HCT116 (cell line): ENCODE measurements around the gene ANKHD1. TPM values are rescaled to one million over a fixed set of nuclear protein-coding genes. Genes with fewer than 3 reads are reported as not detected.

ENCODE experiments used
- ATAC-seq: fragments of 200-7000 bp; cut with Tn5 transposase; 2 replicates; pipeline ENCODE4 v1.9.1; 2020; ENCODE audit warnings: mild to moderate bottlenecking, moderate library complexity
- BruUV-seq: library from RNA; stranded (reverse); fragments of 400-500 nt; replicated peaks from 2 replicates; lab custom pipeline; 2021; lab: Mats Ljungman, UMichigan
- CTCF ChIA-PET: fragments of 300-600 bp; sonication (Branson Sonifier 250); formaldehyde crosslinking; loops from one replicate; lab custom pipeline; 2021; ENCODE audit warnings: antibody characterized with exemption; lab: Charles Lee
- POLR2A ChIA-PET: fragments of 300-600, 350-600 bp; sonication (Branson Sonifier 250); formaldehyde crosslinking; loops from one replicate; lab custom pipeline; 2021; ENCODE audit warnings: antibody characterized with exemption; lab: Charles Lee
- RAD21 ChIA-PET, 2 experiments: fragments of 300-600 bp; sonication (Branson Sonifier 250); formaldehyde crosslinking; loops; one replicate each; lab custom pipeline; 2023; ENCODE audit warnings: low total read pairs in 2 of 2; ENCODE audit not compliant: uncharacterized antibody in 2 of 2, unreplicated experiment in 2 of 2, low non-redundant PET in 1 of 2; lab: Charles Lee
- DNase-seq: peaks from one replicate; pipeline ENCODE4 v3.0.0-alpha.2; 2010; ENCODE audit warnings: low read depth, low spot score
- H2AFZ ChIP-seq: fragments of 200-600 bp; shearing (Covaris generic), sonication (generic); 2 replicates; pipeline ENCODE4 v1.6.1; 2017; ENCODE audit warnings: low read depth, mixed run types, mixed read lengths, antibody characterized with exemption, low read length; ENCODE audit not compliant: poor library complexity, severe bottlenecking
- H3K27ac ChIP-seq: 2 replicates; pipeline ENCODE4 v1.5.1; 2012; ENCODE audit warnings: low read depth, low read length
- H3K27me3 ChIP-seq: fragments of 200-600 bp; sonication (generic); 2 replicates; pipeline ENCODE4 v1.6.1; 2016; ENCODE audit warnings: mixed run types, low read length, mixed read lengths; ENCODE audit not compliant: insufficient read depth
- H3K36me3 ChIP-seq, 2 experiments: fragments of 200-500 bp in 1 of 2; fragments of 200-600 bp in 1 of 2; sonication (Bioruptor generic) in 1 of 2; sonication (generic) in 1 of 2; 2 replicates each; pipeline versions ENCODE4 v1.5.1 to v1.6.1; 2014 to 2016; ENCODE audit warnings: low read length in 2 of 2, inconsistent platforms in 1 of 2, mixed read lengths in 1 of 2, mixed run types in 1 of 2; ENCODE audit not compliant: insufficient read depth in 2 of 2, control insufficient read depth in 1 of 2
- H3K4me1 ChIP-seq, 2 experiments: fragments of 200-600 bp in 1 of 2; sonication (generic) in 1 of 2; 2 replicates each; pipeline versions ENCODE4 v1.5.1 to v1.6.1; 2012 to 2017; ENCODE audit warnings: low read length in 2 of 2, inconsistent platforms in 1 of 2, mild to moderate bottlenecking in 1 of 2, mixed read lengths in 1 of 2, mixed run types in 1 of 2, moderate library complexity in 1 of 2; ENCODE audit not compliant: insufficient read depth in 2 of 2, control insufficient read depth in 1 of 2
- H3K4me2 ChIP-seq: fragments of 200-600 bp; sonication (generic); 2 replicates; pipeline ENCODE4 v1.6.1; 2017; ENCODE audit warnings: mixed run types, low read length, mixed read lengths
- H3K4me3 ChIP-seq, 2 experiments: fragments of 200-600 bp in 1 of 2; sonication (generic) in 1 of 2; replicated peaks in 1 of 2; 2 replicates each; pipeline ENCODE4 v1.5.1; 2011 to 2016; ENCODE audit warnings: low read length in 2 of 2, control low read depth in 1 of 2, low read depth in 1 of 2, mild to moderate bottlenecking in 1 of 2, mixed read lengths in 1 of 2, mixed run types in 1 of 2
- H3K79me2 ChIP-seq: fragments of 200-600 bp; sonication (generic); 2 replicates; pipeline ENCODE4 v1.6.1; 2017; ENCODE audit warnings: mild to moderate bottlenecking, mixed run types, low read length, moderate library complexity, mixed read lengths; ENCODE audit not compliant: insufficient read depth
- H3K9ac ChIP-seq: fragments of 200-600 bp; sonication (generic); 2 replicates; pipeline ENCODE4 v1.6.1; 2016; ENCODE audit warnings: low read length, mixed read lengths
- H3K9me2 ChIP-seq: fragments of 200-600 bp; sonication (generic), shearing (Covaris generic); 2 replicates; pipeline ENCODE4 v1.6.1; 2017; ENCODE audit warnings: mixed run types, mild to moderate bottlenecking, moderate library complexity; ENCODE audit not compliant: insufficient read depth
- H3K9me3 ChIP-seq, 2 experiments: fragments of 200-500 bp in 1 of 2; fragments of 200-600 bp in 1 of 2; sonication (Bioruptor generic) in 1 of 2; sonication (generic) in 1 of 2; 2 replicates each; pipeline ENCODE4 v1.6.1; 2014 to 2017; ENCODE audit warnings: low read length in 2 of 2, mixed read lengths in 2 of 2, inconsistent platforms in 1 of 2, low read depth in 1 of 2, mild to moderate bottlenecking in 1 of 2, mixed run types in 1 of 2, moderate library complexity in 1 of 2; ENCODE audit not compliant: control insufficient read depth in 1 of 2, insufficient read depth in 1 of 2
- H4K20me1 ChIP-seq: fragments of 200-600 bp; sonication (generic), shearing (Covaris generic); 2 replicates; pipeline ENCODE4 v1.6.1; 2017; ENCODE audit warnings: mixed run types, mild to moderate bottlenecking, moderate library complexity; ENCODE audit not compliant: insufficient read depth
- CBX3 ChIP-seq: IDR thresholded peaks from 2 replicates; pipeline ENCODE4 v1.6.1; 2012; ENCODE audit warnings: low read depth
- CEBPB ChIP-seq: IDR thresholded peaks from 2 replicates; pipeline ENCODE4 v1.6.1; 2012; ENCODE audit warnings: low read depth
- EZH2 ChIP-seq: fragments of 200-600 bp; sonication (generic); IDR thresholded peaks from 2 replicates; pipeline ENCODE4 v1.6.1; 2017; ENCODE audit warnings: antibody characterized with exemption, mixed run types
- FOSL1 ChIP-seq: IDR thresholded peaks from 2 replicates; pipeline ENCODE4 v1.6.1; 2012; ENCODE audit warnings: low read depth
- POLR2A ChIP-seq: IDR thresholded peaks from 2 replicates; pipeline ENCODE4 v1.7.0; 2011; ENCODE audit warnings: borderline replicate concordance; ENCODE audit not compliant: insufficient read depth, insufficient read length; ENCODE audit errors: extremely low read depth
- POLR2AphosphoS5 ChIP-seq: IDR thresholded peaks from 2 replicates; pipeline ENCODE4 v1.6.1; 2011; ENCODE audit warnings: mild to moderate bottlenecking, low read depth, low read length, moderate library complexity
- REST ChIP-seq: IDR thresholded peaks from 2 replicates; pipeline ENCODE4 v1.6.1; 2012; ENCODE audit warnings: low read depth
- SIN3A ChIP-seq: IDR thresholded peaks from 2 replicates; pipeline ENCODE4 v1.6.1; 2012; ENCODE audit warnings: low read depth
- SRF ChIP-seq: IDR thresholded peaks from 2 replicates; pipeline ENCODE4 v1.6.1; 2012; ENCODE audit warnings: low read depth
- YY1 ChIP-seq: IDR thresholded peaks from 2 replicates; pipeline ENCODE4 v1.6.1; 2011; ENCODE audit warnings: low read length, low read depth, moderate library complexity, mild to moderate bottlenecking; ENCODE audit not compliant: insufficient replicate concordance; ENCODE audit errors: extremely low read depth
- ZNF274 ChIP-seq: fragments of 200-500 bp; sonication (Bioruptor generic); IDR thresholded peaks from 2 replicates; pipeline ENCODE4 v1.6.1; 2014; ENCODE audit warnings: mild to moderate bottlenecking, low read depth, low read length, inconsistent platforms
- intact Hi-C: fragments of 100-400 bp; cut with micrococcal nuclease; formaldehyde crosslinking; loops from 2 replicates; pipeline ENCODE4 v1.10.0; 2022
- total RNA-seq: library from RNA; stranded (reverse); gene quantifications from one replicate; pipeline ENCODE4 v1.2.1, GENCODE V29; 2021; ENCODE audit not compliant: unreplicated experiment

The ANKHD1 gene
- total RNA-seq, 1 experiment from 2014 or later = 80.8 TPM

DNA sequence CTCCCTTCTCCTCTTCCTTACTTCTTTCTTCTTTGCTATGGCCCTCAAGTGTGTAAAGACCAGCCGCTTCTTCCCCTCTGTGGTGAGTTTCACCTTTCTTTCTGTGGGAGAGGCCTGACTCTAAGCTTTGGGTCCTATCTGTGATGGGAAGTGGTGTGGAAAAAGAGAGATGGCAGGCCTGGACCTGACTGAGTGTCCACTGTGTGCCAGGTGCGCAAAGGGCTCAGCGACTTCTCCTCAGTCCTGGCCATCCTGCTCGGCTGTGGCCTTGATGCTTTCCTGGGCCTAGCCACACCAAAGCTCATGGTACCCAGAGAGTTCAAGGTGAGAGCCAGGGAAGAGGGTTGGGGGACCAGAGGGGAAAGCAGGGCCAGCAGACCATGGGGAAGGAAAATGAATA lies 35.7 kb upstream of the ANKHD1 start:
- ATAC-seq = no peak
- CTCF ChIA-PET = interaction anchor here (1.1 to 1.9 kb wide), 2 partner anchors 20 to 354 kb away, joined by 3 to 4 read pairs; partner anchors contain the start of gene HBEGF
- Histone ChIP-seq H3K4me3 (no peak overlapping the region), H2AFZ (no peak overlapping the region), H3K27ac (no peak overlapping the region), H3K4me1 (peaks cover 3 to 29% of the 10 kb centered on the region in 2 experiments; a peak in 3 of 4 replicates), H3K27me3 (no peaks in the 10 kb centered on the region), H3K79me2 (no peaks in the 10 kb centered on the region), H3K4me2 (no peak overlapping the region), H3K36me3 (no peaks in the 10 kb centered on the region), H3K9me3 (no peaks in the 10 kb centered on the region), H3K9ac (no peak overlapping the region), H3K9me2 (no peaks in the 10 kb centered on the region), H4K20me1 (no peaks in the 10 kb centered on the region)
- intact Hi-C loops = no loop called here
- POLR2A ChIA-PET = interaction anchor here (1.3 kb wide), 1 partner anchor 20 kb away, joined by 4 read pairs; the partner anchor contains the start of gene HBEGF
- no peak for DNase-seq
- no TSS peak for BruUV-seq
- RAD21 ChIA-PET = no interaction called here
- no peak for TF ChIP-seq POLR2AphosphoS5
- TF ChIP-seq FOSL1 = no peak
- TF ChIP-seq CBX3 = no peak
- TF ChIP-seq SIN3A = no peak
- TF ChIP-seq YY1 = no peak
- TF ChIP-seq CEBPB = no peak
- no peak for TF ChIP-seq POLR2A
- TF ChIP-seq REST = no peak
- TF ChIP-seq EZH2 = no peak
- no peak for TF ChIP-seq ZNF274
- TF ChIP-seq SRF = no peak
